HG03196 (cell line): ENCODE data around the gene VAV3.

ENCODE experiments used
- ATAC-seq: cut with Tn5 transposase; IDR thresholded peaks from one replicate; pipeline ENCODE4 v1.9.1; 2021; ENCODE audit not compliant: unreplicated experiment

The VAV3 gene

GRCh38 chr1:107975851-107976250 is 10.9 kb upstream of the VAV3 start:
- ATAC-seq = no peak

DNA sequence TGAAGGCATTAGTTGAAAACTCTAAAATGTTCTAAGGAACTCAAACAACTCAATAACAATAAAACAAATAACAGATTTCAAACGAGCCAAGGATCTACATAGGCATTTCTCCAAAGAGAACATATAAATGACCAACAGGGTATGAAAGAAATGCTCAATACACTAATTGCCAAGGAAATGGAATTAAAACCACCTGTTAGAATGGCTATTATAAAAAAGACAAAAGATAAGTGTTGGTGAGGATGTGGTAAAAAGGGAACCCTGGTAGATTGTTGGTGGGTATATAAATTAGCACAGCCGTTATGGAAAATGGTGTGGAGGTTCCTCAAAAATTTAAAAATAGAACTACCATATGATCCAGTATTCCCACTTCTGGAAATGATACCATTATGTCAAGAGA is 9.1 kb upstream of the VAV3 start:
- no peak for ATAC-seq

DNA sequence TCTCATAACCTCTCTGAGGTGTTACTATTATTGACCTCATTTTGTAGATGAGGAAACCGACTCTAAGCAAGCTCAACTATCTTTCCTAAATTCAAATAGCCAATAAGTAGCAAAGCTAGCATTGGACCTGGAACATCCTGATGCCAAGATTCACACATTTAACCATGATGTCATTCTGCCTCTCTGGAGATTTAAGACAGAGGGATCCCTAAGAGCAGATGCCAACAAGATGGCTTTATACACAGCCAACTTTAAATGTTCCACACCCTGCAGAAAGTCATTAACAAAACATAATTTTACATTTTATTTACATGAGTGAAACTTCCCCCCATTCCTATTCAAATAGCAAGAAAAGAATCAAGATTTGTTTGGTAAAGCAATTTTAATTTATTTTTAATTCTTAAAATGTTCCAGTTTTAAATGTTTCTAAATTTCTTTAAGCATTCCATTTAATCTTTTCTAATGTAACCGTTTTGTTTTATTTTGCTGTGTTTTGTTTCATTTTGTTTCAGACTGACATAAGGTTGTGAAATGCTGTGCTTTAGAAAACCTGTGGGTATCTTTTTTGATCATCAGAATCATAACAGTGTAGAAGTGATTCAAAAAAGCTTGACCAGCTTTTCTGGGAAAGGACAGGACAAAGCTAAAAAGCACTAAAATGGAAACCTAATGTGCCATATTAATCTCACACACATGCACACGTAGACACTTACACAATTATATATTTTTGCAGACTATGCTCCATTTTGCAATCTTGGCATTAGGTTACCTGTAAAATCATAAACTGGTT is 7.6 kb upstream of the VAV3 start:
- ATAC-seq = no peak

- ATAC-seq = no peak
Observed at GRCh38 chr1:107966550-107966949, 1.6 kb upstream of the VAV3 start.

DNA sequence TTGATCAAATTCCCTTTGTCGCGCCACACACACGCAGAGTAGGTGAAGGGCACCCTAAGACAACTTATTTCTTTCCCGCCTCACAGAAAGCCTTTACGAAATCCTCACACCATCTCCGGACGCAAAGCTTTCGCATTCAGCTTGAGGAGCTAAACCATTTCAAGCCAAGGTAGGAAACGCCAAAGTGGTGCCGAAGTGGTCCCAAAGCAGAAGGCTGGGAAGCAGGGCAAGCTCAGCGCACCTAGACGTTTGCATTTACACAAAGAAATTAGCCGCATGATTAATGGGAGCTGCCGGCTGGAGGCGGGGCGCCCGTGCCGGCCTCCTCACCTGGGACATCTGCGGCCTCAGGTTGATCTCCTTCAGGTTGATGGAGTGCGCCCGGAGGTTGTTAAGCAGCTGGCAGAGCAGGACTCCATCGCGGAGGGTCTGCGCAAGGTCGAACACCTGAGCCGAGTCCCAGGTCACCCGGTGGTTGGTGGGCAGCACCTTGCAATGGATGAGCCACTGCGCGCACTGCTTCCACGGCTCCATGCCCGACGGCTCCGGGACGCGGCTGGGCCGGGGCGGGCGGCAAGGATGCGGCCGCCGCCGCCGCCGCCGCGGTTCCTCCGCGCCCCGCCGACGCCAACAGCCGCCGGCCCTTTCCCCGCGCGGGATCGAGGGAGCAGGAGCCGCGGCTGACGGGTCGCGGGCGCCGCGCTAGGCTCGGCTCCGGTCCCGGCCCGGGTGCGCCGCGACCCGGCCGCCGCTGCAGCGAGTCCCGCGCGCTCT is 457 bp downstream of the VAV3 start:
- ATAC-seq = no peak

DNA sequence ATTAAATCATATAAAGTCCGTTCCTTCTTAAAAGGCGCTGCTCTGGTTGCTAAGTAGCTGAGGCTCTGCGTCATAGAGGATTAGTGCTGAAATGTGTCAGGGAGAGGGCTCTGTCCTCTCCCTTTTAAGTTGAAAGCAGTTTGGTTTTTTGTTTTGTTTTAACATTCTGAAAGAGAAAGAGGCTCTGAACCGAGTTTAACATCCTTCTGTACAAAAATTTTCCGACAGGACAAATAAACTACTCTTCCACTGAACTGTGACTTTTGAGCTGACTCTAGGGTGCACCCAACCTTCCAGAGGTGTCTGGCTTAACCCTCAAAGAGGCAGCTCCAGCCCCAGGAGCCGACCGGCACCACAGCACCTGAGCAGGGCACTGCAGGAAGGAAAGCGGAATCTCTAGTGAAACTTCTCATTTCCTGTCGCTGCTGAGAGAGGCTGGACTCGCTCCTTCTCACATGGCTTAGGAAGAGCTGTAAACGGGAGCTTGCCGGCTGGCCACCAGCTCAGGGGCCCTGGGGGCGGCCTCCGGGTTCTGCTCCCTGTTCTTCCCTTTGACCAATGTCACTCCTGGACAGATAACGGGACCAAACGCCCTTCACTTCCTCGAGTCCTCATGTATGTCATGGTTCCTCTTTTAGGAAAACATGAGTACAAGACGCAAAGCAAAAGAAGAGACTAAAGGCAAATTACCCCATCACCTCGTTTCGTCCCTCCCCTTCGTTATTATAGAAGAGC is 1.2 kb downstream of the VAV3 start:
- peak; percentile 94 for ATAC-seq

GRCh38 chr1:107963008-107963407 is 2.0 kb downstream of the VAV3 start:
- no peak for ATAC-seq

GRCh38 chr1:107954719-107955415 is 10.1 kb downstream of the VAV3 start:
- no peak for ATAC-seq

- no peak for ATAC-seq
Observed at GRCh38 chr1:107954126-107954525, 10.9 kb downstream of the VAV3 start.

DNA sequence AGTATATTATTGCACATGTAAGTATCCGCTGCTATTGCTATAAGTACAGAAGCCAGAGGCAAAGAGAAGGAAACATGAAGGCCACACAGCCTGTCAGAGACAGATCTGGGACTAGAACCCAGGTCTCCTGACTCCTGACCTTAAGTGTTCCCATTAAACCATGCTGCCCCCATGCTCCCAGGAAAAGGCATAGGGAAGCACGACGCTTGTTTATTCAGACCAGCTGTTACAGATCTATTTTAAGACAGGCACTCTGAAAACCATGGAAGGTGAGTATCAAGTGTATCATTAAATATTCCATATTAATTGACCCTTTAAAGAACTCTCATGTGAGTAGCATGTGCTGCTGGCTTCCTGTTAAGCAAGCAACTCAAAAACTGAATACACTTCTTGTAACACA is 11.4 kb downstream of the VAV3 start:
- no peak for ATAC-seq

DNA sequence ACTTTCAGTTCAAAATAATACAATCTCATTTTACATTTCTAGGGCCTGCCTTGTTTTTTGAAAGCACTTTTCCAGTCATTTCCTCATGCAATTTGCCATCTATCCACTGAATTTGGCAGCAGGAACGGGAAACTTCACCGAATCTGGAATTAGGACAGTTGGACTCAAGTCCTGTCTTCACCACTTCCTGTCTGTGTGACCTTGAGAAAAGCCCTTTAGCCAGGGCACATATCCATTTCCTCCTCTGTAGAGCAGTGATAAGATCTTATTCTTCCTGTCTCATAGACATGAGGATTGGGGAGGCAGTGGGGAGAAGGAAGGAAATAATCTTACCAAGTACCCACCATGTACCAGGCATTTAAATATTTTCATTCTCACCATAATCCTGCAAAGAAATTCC is 12.0 kb downstream of the VAV3 start:
- no peak for ATAC-seq

GRCh38 chr1:107950464-107950863 is 14.5 kb downstream of the VAV3 start:
- no peak for ATAC-seq

- peak; percentile 93 for ATAC-seq
Observed at GRCh38 chr1:107949467-107950253, 15.3 kb downstream of the VAV3 start.

DNA sequence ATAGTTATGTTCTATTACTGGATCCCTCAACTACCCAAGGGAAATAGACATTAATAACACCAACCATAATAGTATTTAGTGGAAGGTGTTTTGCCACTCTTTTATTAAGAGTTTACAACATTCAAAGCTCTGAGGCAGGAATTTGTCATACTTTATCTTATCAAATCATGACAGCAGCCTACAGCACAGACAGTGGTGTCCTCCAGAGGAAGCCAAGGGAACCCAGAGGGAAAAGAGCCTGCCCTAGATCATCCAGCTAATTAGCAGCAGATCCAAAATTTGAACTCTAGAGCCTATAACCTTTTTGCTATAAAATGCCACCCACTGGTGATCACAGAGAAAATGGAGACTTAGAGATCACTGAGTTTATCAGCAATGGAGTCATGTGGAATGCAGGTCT is 18.2 kb downstream of the VAV3 start:
- no peak for ATAC-seq

- no peak for ATAC-seq
Observed at GRCh38 chr1:107943694-107944093, 21.3 kb downstream of the VAV3 start.

- no peak for ATAC-seq
Observed at GRCh38 chr1:107942814-107943213, 22.2 kb downstream of the VAV3 start.

DNA sequence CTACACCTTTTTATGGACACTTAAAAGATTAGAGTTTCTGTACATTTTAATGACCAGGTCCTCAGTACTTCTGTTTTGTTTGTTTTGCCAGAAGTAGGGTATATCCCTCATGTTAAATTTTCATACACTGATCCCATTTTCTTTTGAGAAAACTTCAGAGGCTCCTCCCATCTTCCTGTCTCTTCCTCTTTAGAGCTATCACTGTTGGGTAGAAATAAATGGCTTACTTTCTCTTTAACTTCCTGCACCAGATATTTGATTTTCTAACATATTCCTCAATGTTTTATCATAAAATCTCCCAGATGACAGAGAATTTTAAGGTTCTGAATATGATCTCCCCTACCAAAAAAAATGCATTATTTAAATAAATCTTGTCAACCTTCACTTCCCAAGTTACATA is 23.4 kb downstream of the VAV3 start:
- no peak for ATAC-seq

DNA sequence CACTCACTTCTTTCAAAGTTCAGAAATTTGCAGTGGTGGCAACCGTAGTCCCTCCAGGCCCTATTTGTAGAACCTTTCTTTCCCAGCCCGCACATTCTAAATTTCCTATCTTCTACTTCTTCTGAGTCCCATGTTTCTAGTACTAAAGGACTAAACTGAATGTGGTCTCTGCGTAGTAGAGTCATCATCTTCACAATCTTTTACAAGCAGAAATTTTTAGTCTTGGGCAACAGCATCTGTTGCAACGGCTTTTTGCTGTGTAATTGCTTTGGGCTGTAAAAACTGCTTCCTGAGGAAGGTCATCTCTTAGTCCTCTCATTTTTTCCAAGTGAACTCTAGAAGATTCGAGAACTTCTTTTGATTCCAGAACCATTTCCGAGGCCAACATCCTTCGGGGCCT is 23.9 kb downstream of the VAV3 start:
- no peak for ATAC-seq

GRCh38 chr1:107940701-107941100 is 24.3 kb downstream of the VAV3 start:
- no peak for ATAC-seq

DNA sequence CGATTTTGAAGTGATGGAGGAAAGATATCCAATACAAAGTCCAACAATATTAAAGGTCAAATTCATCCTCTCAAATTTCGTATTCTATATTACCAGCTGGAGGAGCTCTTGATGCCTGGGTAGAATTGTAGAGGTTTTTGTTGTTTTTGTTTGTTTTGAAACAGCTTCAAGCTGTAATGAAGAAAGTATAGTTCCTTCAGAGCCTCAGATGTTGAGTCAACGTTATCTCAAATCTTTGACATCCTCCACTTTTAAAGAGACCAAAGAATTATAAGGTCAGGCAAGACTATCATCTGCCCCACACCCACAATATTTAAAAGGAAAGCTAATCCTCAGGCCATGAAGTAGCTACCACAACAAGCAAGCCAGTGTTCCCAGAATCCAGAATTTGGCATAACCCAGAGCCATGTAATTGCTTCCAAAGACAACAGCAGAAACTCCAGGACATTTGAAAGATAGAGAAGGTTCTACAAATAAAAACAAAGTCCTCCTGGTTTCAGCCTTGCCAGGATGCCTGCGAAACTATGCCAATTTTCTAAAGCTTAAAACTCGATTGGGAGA is 24.9 kb downstream of the VAV3 start:
- no peak for ATAC-seq
